ENCODE measurements around the gene GPR85.

GRCh38 chr7:113045379-113045778 lies 41.2 kb downstream of the GPR85 start:
- TF ChIP-seq, protein P1, sequence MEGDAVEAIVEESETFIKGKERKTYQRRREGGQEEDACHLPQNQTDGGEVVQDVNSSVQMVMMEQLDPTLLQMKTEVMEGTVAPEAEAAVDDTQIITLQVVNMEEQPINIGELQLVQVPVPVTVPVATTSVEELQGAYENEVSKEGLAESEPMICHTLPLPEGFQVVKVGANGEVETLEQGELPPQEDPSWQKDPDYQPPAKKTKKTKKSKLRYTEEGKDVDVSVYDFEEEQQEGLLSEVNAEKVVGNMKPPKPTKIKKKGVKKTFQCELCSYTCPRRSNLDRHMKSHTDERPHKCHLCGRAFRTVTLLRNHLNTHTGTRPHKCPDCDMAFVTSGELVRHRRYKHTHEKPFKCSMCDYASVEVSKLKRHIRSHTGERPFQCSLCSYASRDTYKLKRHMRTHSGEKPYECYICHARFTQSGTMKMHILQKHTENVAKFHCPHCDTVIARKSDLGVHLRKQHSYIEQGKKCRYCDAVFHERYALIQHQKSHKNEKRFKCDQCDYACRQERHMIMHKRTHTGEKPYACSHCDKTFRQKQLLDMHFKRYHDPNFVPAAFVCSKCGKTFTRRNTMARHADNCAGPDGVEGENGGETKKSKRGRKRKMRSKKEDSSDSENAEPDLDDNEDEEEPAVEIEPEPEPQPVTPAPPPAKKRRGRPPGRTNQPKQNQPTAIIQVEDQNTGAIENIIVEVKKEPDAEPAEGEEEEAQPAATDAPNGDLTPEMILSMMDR (IDR thresholded peaks at IDR 0.05): no peak
- TF ChIP-seq POLR2A (IDR thresholded peaks at IDR 0.05) (no peak), EP300 (IDR thresholded peaks at IDR 0.05) (no peak)
